ENCODE results near the gene LORICRIN. TPM values are rescaled to one million over a fixed set of nuclear protein-coding genes. Genes with fewer than 3 reads are reported as not detected.

Gene LORICRIN
- total and polyA plus RNA-seq, 2 experiments from 2014 or later = not detected

- no peaks in the 10 kb centered on the region for H3K79me2 ChIP-seq
- H3K4me3 ChIP-seq = no peak within 1 kb of the TSS
- no peaks in the 10 kb centered on the region for H3K27me3 ChIP-seq
- H3K27ac ChIP-seq = no peak within 1 kb of the TSS
- no peak for DNase-seq (ENCODE audit: low spot score)
- no peak within 1 kb of the TSS for H3K4me2 ChIP-seq
- 71% methylated on average over 3 of the region's 3 CpGs for WGBS (ENCODE audit: low lambda C conversion rate, missing lambda C conversion rate)
- H3K9me3 ChIP-seq (ENCODE audit: low read depth) = no peaks in the 10 kb centered on the region
- no peaks in the 10 kb centered on the region for H3K36me3 ChIP-seq (replicated peaks; ENCODE audit: insufficient read depth, low read depth)
- H3K9me2 ChIP-seq (replicated peaks; ENCODE audit: insufficient read depth) = no peaks in the 10 kb centered on the region
- no peak within 1 kb of the TSS for H2AFZ ChIP-seq
- no peaks in the 10 kb centered on the region for H3K4me1 ChIP-seq (ENCODE audit: insufficient read depth)
- TF ChIP-seq EZH2 (IDR thresholded peaks at IDR 0.05; ENCODE audit: borderline replicate concordance) (no peak), CTCF (IDR thresholded peaks at IDR 0.05; ENCODE audit: poor library complexity) (no peak), EZH2phosphoT487 (IDR thresholded peaks at IDR 0.05; ENCODE audit: low read depth, severe bottlenecking, unreplicated experiment) (no peak)
- no peaks in the 10 kb centered on the region for H4K20me1 ChIP-seq (ENCODE audit: insufficient read depth, poor library complexity, severe bottlenecking)
These were observed 42.3 kb upstream of the LORICRIN start, which contains the start of gene PRR9 for GRCh38 chr1:153217212-153217611. Gene PRR9, plus strand, starts transcription at chr1:153217584. Its CDS starts 561 bp downstream, at chr1:153218145.

GRCh38 chr1:153217744-153218416, 41.6 kb upstream of the LORICRIN start:
- 34% methylated on average over 2 of the region's 2 CpGs for WGBS (ENCODE audit: low lambda C conversion rate, missing lambda C conversion rate)
- Histone ChIP-seq H3K4me1 (ENCODE audit: insufficient read depth) (no peaks in the 10 kb centered on the region), H3K4me2 (no peak overlapping the region), H3K27me3 (no peaks in the 10 kb centered on the region), H3K79me2 (no peaks in the 10 kb centered on the region), H3K9me2 (replicated peaks; ENCODE audit: insufficient read depth) (no peaks in the 10 kb centered on the region), H2AFZ (no peak overlapping the region), H4K20me1 (ENCODE audit: insufficient read depth, poor library complexity, severe bottlenecking) (no peaks in the 10 kb centered on the region), H3K27ac (no peak overlapping the region), H3K36me3 (replicated peaks; ENCODE audit: insufficient read depth, low read depth) (no peaks in the 10 kb centered on the region), H3K4me3 (no peak overlapping the region), H3K9me3 (ENCODE audit: low read depth) (no peaks in the 10 kb centered on the region)
- no peak for DNase-seq (ENCODE audit: low spot score)
- TF ChIP-seq CTCF (IDR thresholded peaks at IDR 0.05; ENCODE audit: poor library complexity) (no peak), EZH2phosphoT487 (IDR thresholded peaks at IDR 0.05; ENCODE audit: low read depth, severe bottlenecking, unreplicated experiment) (no peak), EZH2 (IDR thresholded peaks at IDR 0.05; ENCODE audit: borderline replicate concordance) (no peak)

- Histone ChIP-seq H3K9me3 (ENCODE audit: low read depth) (no peaks in the 10 kb centered on the region), H3K27ac (no peak overlapping the region), H3K4me1 (ENCODE audit: insufficient read depth) (no peaks in the 10 kb centered on the region), H3K36me3 (replicated peaks; ENCODE audit: insufficient read depth, low read depth) (no peaks in the 10 kb centered on the region), H4K20me1 (ENCODE audit: insufficient read depth, poor library complexity, severe bottlenecking) (no peaks in the 10 kb centered on the region), H3K27me3 (no peaks in the 10 kb centered on the region), H2AFZ (no peak overlapping the region), H3K4me2 (no peak overlapping the region), H3K9me2 (replicated peaks; ENCODE audit: insufficient read depth) (no peaks in the 10 kb centered on the region), H3K4me3 (no peak overlapping the region), H3K79me2 (no peaks in the 10 kb centered on the region)
- 57% methylated on average over 6 of the region's 6 CpGs for WGBS (ENCODE audit: low lambda C conversion rate, missing lambda C conversion rate)
- no peak for DNase-seq (ENCODE audit: low spot score)
- no peak for TF ChIP-seq EZH2 (IDR thresholded peaks at IDR 0.05; ENCODE audit: borderline replicate concordance)
- no peak for TF ChIP-seq EZH2phosphoT487 (IDR thresholded peaks at IDR 0.05; ENCODE audit: low read depth, severe bottlenecking, unreplicated experiment)
- TF ChIP-seq CTCF (IDR thresholded peaks at IDR 0.05; ENCODE audit: poor library complexity) = no peak
These were observed 38.7 kb upstream of the LORICRIN start for GRCh38 chr1:153220606-153221303.

Measured in hepatocyte (in vitro differentiated cells).